ENCODE data around the gene NRXN2.

- TF ChIP-seq, protein P1, sequence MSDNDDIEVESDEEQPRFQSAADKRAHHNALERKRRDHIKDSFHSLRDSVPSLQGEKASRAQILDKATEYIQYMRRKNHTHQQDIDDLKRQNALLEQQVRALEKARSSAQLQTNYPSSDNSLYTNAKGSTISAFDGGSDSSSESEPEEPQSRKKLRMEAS (IDR thresholded peaks at IDR 0.05): no peak
- TF ChIP-seq, protein P2, sequence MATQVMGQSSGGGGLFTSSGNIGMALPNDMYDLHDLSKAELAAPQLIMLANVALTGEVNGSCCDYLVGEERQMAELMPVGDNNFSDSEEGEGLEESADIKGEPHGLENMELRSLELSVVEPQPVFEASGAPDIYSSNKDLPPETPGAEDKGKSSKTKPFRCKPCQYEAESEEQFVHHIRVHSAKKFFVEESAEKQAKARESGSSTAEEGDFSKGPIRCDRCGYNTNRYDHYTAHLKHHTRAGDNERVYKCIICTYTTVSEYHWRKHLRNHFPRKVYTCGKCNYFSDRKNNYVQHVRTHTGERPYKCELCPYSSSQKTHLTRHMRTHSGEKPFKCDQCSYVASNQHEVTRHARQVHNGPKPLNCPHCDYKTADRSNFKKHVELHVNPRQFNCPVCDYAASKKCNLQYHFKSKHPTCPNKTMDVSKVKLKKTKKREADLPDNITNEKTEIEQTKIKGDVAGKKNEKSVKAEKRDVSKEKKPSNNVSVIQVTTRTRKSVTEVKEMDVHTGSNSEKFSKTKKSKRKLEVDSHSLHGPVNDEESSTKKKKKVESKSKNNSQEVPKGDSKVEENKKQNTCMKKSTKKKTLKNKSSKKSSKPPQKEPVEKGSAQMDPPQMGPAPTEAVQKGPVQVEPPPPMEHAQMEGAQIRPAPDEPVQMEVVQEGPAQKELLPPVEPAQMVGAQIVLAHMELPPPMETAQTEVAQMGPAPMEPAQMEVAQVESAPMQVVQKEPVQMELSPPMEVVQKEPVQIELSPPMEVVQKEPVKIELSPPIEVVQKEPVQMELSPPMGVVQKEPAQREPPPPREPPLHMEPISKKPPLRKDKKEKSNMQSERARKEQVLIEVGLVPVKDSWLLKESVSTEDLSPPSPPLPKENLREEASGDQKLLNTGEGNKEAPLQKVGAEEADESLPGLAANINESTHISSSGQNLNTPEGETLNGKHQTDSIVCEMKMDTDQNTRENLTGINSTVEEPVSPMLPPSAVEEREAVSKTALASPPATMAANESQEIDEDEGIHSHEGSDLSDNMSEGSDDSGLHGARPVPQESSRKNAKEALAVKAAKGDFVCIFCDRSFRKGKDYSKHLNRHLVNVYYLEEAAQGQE (IDR thresholded peaks at IDR 0.05; ENCODE audit: low read depth): no peak
- no peak for TF ChIP-seq CEBPB (IDR thresholded peaks at IDR 0.05)
- no peak for TF ChIP-seq CREB1 (IDR thresholded peaks at IDR 0.05; ENCODE audit: low read depth)
- TF ChIP-seq ZBTB7A (IDR thresholded peaks at IDR 0.05; ENCODE audit: low read depth): no peak
Measured at GRCh38 chr11:64715110-64715509, 7.9 kb downstream of the NRXN2 start.

Measured in Ishikawa (cell line).